KG1 (cell line): Measurements from ENCODE around the gene SARDH.
"Not testable (repeated sequence)": the region's sequence is repeated elsewhere in the genome, so short reads cannot be mapped to it uniquely, and the experiment has no call there.

Source experiments
- DNase-seq: peaks from one replicate; lab custom pipeline; 2025; lab: John Stamatoyannopoulos, UW

SARDH gene

GRCh38 chr9:133777068-133777791 lies 39.1 kb upstream of the SARDH start:
- no peak for DNase-seq

GRCh38 chr9:133775951-133776905 lies 38.1 kb upstream of the SARDH start:
- DNase-seq = no peak

- DNase-seq = no peak
Measured at GRCh38 chr9:133775291-133775690, 37.1 kb upstream of the SARDH start.

GRCh38 chr9:133774799-133775198 lies 36.6 kb upstream of the SARDH start:
- DNase-seq = no peak

- no peak for DNase-seq
Measured at GRCh38 chr9:133773889-133774655, 35.9 kb upstream of the SARDH start.

- DNase-seq = no peak
Measured at GRCh38 chr9:133772581-133772980, 34.4 kb upstream of the SARDH start.

- no peak for DNase-seq
Measured at GRCh38 chr9:133771486-133772482, 33.6 kb upstream of the SARDH start.

GRCh38 chr9:133770076-133770777 lies 32.1 kb upstream of the SARDH start:
- DNase-seq = no peak

- DNase-seq = no peak
Measured at GRCh38 chr9:133769511-133770075, 31.4 kb upstream of the SARDH start.

- no peak for DNase-seq
Measured at GRCh38 chr9:133768859-133769510, 30.8 kb upstream of the SARDH start.

GRCh38 chr9:133768371-133768858 lies 30.3 kb upstream of the SARDH start:
- no peak for DNase-seq

GRCh38 chr9:133767625-133768024 lies 29.5 kb upstream of the SARDH start:
- no peak for DNase-seq

- DNase-seq = no peak
Measured at GRCh38 chr9:133767008-133767407, 28.9 kb upstream of the SARDH start.

- not testable (repeated sequence) for DNase-seq
Measured at GRCh38 chr9:133766234-133766633, 28.1 kb upstream of the SARDH start.

GRCh38 chr9:133763272-133764183 lies 25.4 kb upstream of the SARDH start:
- DNase-seq = no peak

GRCh38 chr9:133762488-133763271 lies 24.5 kb upstream of the SARDH start:
- no peak for DNase-seq

- DNase-seq = no peak
Measured at GRCh38 chr9:133761641-133762248, 23.6 kb upstream of the SARDH start.
